SU-DHL-6 (cell line): ENCODE results near the gene MTG1.

Experiments used
- H2AFZ ChIP-seq: fragments of 200-600 bp; sonication (generic); 2 replicates; pipeline ENCODE4 v1.6.1; 2014; ENCODE audit warnings: low read depth, mild to moderate bottlenecking, moderate library complexity, mixed read lengths, antibody characterized with exemption, low read length; ENCODE audit not compliant: severe bottlenecking
- H3F3A ChIP-seq: fragments of 200-600 bp; shearing (Covaris generic); 2 replicates; pipeline ENCODE4 v1.6.0; 2016; ENCODE audit warnings: antibody characterized with exemption, mild to moderate bottlenecking; ENCODE audit not compliant: insufficient read depth
- H3K27ac ChIP-seq: fragments of 200-600 bp; sonication (generic); 2 replicates; pipeline ENCODE4 v1.5.1; 2016; ENCODE audit warnings: low read depth, mild to moderate bottlenecking, low read length, moderate library complexity, mixed read lengths
- H3K27me3 ChIP-seq: fragments of 200-600 bp; sonication (generic), shearing (Covaris generic); 2 replicates; pipeline ENCODE4 v1.6.0; 2014; ENCODE audit warnings: mild to moderate bottlenecking, low read length
- H3K36me3 ChIP-seq: fragments of 200-600 bp; sonication (generic); 2 replicates; pipeline ENCODE4 v1.6.1; 2014; ENCODE audit warnings: mild to moderate bottlenecking, low read length, mixed read lengths
- H3K4me2 ChIP-seq: fragments of 300-600, 200-600 bp; shearing (Covaris generic), sonication (generic); 2 replicates; pipeline ENCODE4 v1.6.0; 2014; ENCODE audit warnings: low read length, low read depth, mild to moderate bottlenecking; ENCODE audit not compliant: poor library complexity, severe bottlenecking
- H3K4me3 ChIP-seq: fragments of 200-600 bp; sonication (generic); 2 replicates; pipeline ENCODE4 v1.5.1; 2014; ENCODE audit warnings: antibody characterized with exemption, low read length, mild to moderate bottlenecking, mixed read lengths; ENCODE audit not compliant: insufficient read depth, poor library complexity, severe bottlenecking
- H3K79me2 ChIP-seq: fragments of 200-600 bp; sonication (generic); 2 replicates; pipeline ENCODE4 v1.6.1; 2014; ENCODE audit warnings: mild to moderate bottlenecking, low read length, moderate library complexity; ENCODE audit not compliant: insufficient read depth
- H3K9ac ChIP-seq: fragments of 200-600 bp; sonication (generic); 2 replicates; pipeline ENCODE4 v1.7.0; 2014; ENCODE audit warnings: mild to moderate bottlenecking, low read length
- H3K9me2 ChIP-seq: fragments of 200-600 bp; sonication (generic); replicated peaks from 2 replicates; pipeline ENCODE4 v1.6.1; 2014; ENCODE audit warnings: low read length; ENCODE audit not compliant: insufficient read depth
- H3K9me3 ChIP-seq: fragments of 200-600 bp; sonication (generic); 2 replicates; pipeline ENCODE4 v1.6.1; 2014; ENCODE audit warnings: low read length, mixed read lengths; ENCODE audit not compliant: insufficient read depth
- H4K20me1 ChIP-seq: fragments of 200-600 bp; sonication (generic); 2 replicates; pipeline ENCODE4 v1.6.1; 2014; ENCODE audit warnings: low read depth, mild to moderate bottlenecking, antibody characterized with exemption, low read length, moderate library complexity, mixed read lengths
- EZH2phosphoT487 ChIP-seq: fragments of 200-600 bp; sonication (generic), shearing (Covaris generic); conservative IDR thresholded peaks from 2 replicates; pipeline ENCODE4 v1.6.1; 2018; ENCODE audit warnings: mild to moderate bottlenecking, antibody characterized with exemption, low read length, moderate library complexity, mixed read lengths
- TF ChIP-seq, protein P1 (sequence below): fragments of 200-600 bp; sonication (generic); IDR thresholded peaks from one replicate; pipeline ENCODE4 v1.5.1; 2017; ENCODE audit warnings: antibody characterized with exemption, mild to moderate bottlenecking, low read length, moderate library complexity; ENCODE audit not compliant: insufficient read depth, poor library complexity, severe bottlenecking

The MTG1 gene

GRCh38 chr10:133448120-133448519 is 54.2 kb downstream of the MTG1 start:
- no peak overlapping the region for H3K4me3 ChIP-seq
- peaks cover 17% of the 10 kb centered on the region; the same call in 1 of the 2 replicates for H3K9me3 ChIP-seq
- H3K9ac ChIP-seq: no peak overlapping the region
- H3K36me3 ChIP-seq: 0 out of 2 replicates have a peak, but pooled peaks cover 3% of the 10 kb centered on the region
- no peak overlapping the region for H3K27ac ChIP-seq
- TF ChIP-seq EZH2phosphoT487: no peak
- TF ChIP-seq, protein P1, sequence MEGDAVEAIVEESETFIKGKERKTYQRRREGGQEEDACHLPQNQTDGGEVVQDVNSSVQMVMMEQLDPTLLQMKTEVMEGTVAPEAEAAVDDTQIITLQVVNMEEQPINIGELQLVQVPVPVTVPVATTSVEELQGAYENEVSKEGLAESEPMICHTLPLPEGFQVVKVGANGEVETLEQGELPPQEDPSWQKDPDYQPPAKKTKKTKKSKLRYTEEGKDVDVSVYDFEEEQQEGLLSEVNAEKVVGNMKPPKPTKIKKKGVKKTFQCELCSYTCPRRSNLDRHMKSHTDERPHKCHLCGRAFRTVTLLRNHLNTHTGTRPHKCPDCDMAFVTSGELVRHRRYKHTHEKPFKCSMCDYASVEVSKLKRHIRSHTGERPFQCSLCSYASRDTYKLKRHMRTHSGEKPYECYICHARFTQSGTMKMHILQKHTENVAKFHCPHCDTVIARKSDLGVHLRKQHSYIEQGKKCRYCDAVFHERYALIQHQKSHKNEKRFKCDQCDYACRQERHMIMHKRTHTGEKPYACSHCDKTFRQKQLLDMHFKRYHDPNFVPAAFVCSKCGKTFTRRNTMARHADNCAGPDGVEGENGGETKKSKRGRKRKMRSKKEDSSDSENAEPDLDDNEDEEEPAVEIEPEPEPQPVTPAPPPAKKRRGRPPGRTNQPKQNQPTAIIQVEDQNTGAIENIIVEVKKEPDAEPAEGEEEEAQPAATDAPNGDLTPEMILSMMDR: no peak
- H3F3A ChIP-seq: no peaks in the 10 kb centered on the region
- no peak overlapping the region for H3K4me2 ChIP-seq
- no peak overlapping the region for H2AFZ ChIP-seq
- no peaks in the 10 kb centered on the region for H4K20me1 ChIP-seq
- no peaks in the 10 kb centered on the region for H3K79me2 ChIP-seq
- H3K9me2 ChIP-seq: no peaks in the 10 kb centered on the region
- no peaks in the 10 kb centered on the region for H3K27me3 ChIP-seq

GRCh38 chr10:133451346-133451745 is 57.4 kb downstream of the MTG1 start:
- H2AFZ ChIP-seq: no peak overlapping the region
- no peak overlapping the region for H3K4me2 ChIP-seq
- H3K27ac ChIP-seq: no peak overlapping the region
- no peak overlapping the region for H3K4me3 ChIP-seq
- H3K36me3 ChIP-seq: 0 out of 2 replicates have a peak, but pooled peaks cover 3% of the 10 kb centered on the region
- peaks cover 17% of the 10 kb centered on the region; the same call in 1 of the 2 replicates for H3K9me3 ChIP-seq
- H3F3A ChIP-seq: no peaks in the 10 kb centered on the region
- H3K79me2 ChIP-seq: no peaks in the 10 kb centered on the region
- H3K9ac ChIP-seq: no peak overlapping the region
- no peaks in the 10 kb centered on the region for H4K20me1 ChIP-seq
- no peaks in the 10 kb centered on the region for H3K27me3 ChIP-seq
- H3K9me2 ChIP-seq: no peaks in the 10 kb centered on the region
- TF ChIP-seq, protein P1: no peak
- no peak for TF ChIP-seq EZH2phosphoT487

DNA sequence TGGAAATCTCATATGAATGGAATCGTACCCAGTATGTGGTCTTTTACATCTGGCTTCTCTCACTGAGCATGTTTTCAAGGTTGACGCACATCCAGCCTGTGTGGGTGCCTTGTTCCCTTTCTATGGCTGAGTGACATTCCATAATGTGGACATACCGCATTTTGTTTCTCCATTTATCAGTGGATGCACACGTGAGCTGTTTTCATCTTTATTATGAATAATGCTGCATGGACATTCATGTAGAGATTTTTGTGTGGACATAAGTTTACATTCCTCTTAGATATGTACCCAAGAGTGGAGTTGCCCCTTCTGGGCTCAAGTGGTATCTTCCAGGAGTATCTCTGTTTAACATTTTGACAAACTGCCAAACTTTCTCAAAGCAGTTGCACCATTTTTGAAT is 58.5 kb downstream of the MTG1 start:
- Histone ChIP-seq H3K9me3 (peaks cover 10% of the 10 kb centered on the region; the same call in 1 of the 2 replicates), H3K27ac (no peak overlapping the region), H4K20me1 (no peaks in the 10 kb centered on the region), H3K9ac (no peak overlapping the region), H3K27me3 (no peaks in the 10 kb centered on the region), H3K4me2 (no peak overlapping the region), H3F3A (no peaks in the 10 kb centered on the region), H3K9me2 (no peaks in the 10 kb centered on the region), H3K4me3 (no peak overlapping the region), H2AFZ (no peak overlapping the region), H3K36me3 (0 out of 2 replicates have a peak, but pooled peaks cover 3% of the 10 kb centered on the region), H3K79me2 (no peaks in the 10 kb centered on the region)
- no peak for TF ChIP-seq EZH2phosphoT487
- TF ChIP-seq, protein P1: no peak
